Activated effector memory CD4-positive, alpha-beta T cell treated with Interleukin-2 at 50 U/mL for 16 hours (primary cell): ENCODE data around the gene OR8G5.
"Not testable (repeated sequence)": the region's sequence is repeated elsewhere in the genome, so short reads cannot be mapped to it uniquely, and the experiment has no call there.

Source experiments
- DNase-seq: peaks from one replicate; pipeline ENCODE4 v3.0.0-alpha.2; 2020

OR8G5 gene, protein sequence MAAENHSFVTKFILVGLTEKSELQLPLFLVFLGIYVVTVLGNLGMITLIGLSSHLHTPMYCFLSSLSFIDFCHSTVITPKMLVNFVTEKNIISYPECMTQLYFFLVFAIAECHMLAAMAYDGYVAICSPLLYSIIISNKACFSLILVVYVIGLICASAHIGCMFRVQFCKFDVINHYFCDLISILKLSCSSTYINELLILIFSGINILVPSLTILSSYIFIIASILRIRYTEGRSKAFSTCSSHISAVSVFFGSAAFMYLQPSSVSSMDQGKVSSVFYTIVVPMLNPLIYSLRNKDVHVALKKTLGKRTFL

GRCh38 chr11:124256076-124256475 is at the start of gene OR8G5:
TSS of gene OR8G5 (plus strand) at chr11:124256376. CDS start at chr11:124264932, 8,556 bp downstream.
- no peak for DNase-seq

DNA sequence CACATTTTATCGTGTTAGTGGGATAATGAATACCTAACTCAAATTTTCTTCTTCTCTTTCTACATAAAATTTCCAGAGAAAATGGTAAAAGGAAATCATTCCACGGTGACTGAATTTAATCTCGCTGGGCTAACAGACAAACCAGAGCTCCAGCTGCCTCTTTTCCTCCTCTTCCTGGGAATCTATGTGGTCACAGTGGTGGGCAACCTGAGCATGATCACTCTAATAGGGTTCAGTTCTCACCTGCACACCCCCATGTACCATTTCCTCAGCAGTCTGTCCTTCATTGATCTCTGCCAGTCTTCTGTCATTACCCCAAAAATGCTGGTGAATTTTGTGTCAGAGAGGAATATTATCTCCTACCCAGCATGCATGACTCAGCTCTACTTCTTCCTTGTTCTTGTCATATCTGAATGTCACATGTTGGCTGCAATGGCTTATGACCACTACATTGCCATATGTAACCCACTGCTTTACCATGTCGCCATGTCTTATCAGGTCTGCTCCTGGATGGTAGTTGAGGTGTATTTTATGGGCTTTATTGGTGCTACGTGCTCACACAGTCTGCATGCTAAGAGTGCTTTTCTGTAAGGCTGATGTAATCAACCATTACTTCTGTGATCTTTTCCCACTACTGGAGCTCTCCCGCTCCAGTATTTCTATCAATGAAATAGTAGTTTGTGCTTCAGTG is 48.9 kb upstream of the OR8G5 start:
- DNase-seq: no peak

DNA sequence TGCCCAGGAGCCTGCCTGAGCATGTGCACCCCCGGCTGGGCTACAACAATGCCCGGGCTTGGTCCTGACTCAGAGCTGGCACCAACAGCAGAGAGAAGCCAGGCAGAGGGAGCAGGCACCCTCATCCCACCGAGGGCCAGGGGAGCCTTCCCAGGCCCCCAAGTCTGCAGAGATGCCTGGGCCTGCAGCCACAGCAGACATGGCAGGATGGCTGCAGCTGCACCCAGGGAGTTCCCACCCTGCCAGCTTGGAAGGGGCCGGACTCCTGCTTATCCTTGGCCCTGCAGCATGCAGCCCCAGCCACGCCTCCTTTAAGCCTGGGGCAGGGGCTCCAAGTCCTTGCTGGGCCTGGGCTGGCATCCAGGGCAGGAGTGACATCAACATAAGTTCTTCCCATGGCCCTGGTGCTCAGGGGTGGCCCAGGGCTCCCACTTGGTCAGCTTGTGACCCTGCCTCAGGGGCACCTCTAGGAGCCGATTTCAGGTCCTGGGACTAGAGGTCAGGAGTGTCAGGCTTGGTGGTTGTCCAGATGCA is 46.3 kb upstream of the OR8G5 start:
- DNase-seq: no peak

- no peak for DNase-seq
These were observed 45.8 kb upstream of the OR8G5 start for GRCh38 chr11:124210421-124210820.

DNA sequence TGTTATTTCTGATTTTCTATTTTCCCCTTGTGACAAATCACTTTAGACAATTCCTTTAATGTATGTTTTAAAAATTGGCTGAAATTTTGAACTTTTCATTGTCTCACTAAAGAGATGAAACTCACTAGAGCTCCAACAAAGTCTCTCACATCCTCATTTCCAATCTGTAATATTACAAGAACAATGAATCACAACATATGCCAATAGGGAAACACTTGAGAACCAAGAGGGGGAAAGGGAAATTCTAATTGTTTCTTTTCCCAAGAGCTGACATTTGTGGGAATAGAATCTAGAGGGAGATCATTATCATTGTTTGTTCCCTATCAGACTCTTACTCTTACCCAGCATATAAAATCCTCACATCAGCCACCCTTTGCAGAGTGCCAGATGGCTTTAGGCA is 44.9 kb upstream of the OR8G5 start:
- no peak for DNase-seq

- no peak for DNase-seq
These were observed 42.1 kb upstream of the OR8G5 start for GRCh38 chr11:124214027-124214426.

DNA sequence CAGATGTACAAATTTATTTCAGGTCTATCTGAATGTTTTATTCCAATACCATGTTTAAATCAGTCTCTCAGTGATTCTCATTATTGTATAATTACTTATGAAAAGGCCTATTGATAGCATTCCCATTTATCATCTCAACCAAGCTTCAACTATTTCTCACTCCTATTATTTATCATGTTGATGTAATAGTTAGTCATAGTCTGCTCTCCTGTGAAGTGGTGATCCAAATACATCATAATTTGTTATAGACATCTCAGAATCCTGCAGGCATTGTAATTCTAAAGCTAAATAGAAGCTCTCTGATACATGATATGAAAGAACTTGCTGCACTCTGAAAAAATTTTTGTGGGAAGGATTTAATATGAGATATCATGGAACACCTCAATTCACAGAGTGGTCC is 37.0 kb upstream of the OR8G5 start:
- no peak for DNase-seq

- DNase-seq: no peak
These were observed 33.8 kb upstream of the OR8G5 start for GRCh38 chr11:124222407-124222806.

- DNase-seq: not testable (repeated sequence)
These were observed 31.4 kb upstream of the OR8G5 start for GRCh38 chr11:124224618-124225423.

DNA sequence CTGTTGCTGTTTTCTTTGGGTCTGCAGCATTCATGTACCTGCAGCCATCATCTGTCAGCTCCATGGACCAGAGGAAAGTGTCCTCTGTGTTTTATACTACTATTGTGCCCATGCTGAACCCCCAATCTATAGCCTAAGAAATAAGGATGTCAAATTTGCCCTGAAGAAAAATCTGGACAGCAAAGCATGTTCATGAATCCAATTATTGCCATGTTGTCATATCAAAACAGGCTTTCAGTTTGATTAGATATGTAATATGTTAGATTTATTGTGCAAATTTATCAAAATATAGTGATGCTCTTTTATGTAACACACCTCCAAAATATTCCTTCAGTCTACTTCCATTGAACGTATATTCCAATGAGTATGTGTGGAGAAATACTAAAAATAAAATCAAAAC is 30.7 kb upstream of the OR8G5 start:
- no peak for DNase-seq

DNA sequence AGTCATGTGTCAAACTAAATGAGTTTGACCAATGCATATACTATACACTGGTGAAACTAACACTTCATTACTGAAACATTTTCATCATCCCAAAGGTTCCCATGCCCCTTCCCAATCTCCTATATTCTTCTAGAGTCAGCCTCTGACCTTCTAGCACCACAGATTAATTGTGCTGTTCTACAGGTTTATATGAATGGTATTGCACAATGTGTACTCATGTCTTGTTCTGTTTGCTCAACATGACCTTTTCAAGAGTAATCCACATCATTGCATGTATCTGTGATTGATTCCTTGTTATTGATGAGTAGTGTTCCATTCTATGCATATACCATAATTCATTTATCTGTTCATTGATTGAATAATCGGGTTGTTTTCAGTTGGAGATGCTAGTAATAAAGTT is 22.8 kb upstream of the OR8G5 start:
- no peak for DNase-seq

DNA sequence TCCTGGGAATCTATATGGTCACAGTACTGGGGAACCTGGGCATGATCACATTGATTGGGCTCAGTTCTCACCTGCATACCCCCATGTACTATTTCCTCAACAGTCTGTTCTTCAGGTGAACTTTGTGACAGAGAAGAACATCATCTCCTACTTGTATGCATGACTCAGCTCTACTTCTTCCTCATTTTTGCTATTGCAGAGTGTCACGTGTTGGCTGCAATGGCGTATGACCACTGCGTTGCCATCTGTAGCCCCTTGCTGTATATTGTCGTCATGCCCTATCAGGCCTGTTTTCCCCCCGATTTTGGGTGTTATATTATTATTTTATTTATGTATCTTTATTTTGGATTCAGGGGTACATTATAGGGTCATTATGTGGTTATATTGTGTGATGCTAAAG is 17.7 kb upstream of the OR8G5 start:
- DNase-seq: no peak

DNA sequence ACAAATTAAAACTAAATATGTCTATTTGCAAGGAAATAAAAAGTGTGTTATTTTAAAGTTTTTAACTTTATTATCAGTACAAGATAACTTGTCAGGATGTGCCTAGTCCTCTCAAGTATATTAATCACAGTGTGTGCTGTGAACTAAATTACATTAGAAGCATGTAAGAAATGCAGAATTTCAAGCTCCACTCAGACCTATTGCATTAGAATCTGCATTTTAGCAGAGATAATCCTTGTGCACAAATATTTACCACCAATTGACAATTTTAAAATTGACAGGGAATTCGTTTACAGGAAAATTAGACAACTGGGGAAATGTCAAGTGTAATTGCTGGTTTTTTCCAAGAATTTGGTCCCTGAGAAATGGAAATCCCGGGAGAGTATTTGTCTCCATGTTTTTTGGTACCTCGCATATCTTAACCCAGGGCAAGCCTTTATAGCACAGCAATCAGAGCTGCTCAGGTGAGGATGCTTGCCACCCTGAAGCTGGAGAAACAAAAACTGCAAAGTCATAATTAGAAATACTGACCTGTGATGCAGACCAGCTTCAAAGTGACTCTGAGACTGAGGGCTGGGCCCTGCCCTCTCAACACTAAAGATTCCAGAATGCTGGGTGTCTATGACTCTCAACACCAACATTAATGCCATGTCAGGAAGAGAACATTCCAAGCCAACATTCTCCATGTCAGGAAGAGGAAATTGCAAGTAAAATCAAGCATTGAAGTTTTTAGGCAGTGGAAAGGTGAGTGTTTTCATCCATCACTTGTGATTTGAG is 15.4 kb upstream of the OR8G5 start, which contains the start of gene OR8G1:
Gene OR8G1 (plus strand): TSS at position 475 of the 777 bp plus-strand sequence. CDS start 8,581 bp downstream, outside the sequence.
- DNase-seq: no peak

DNA sequence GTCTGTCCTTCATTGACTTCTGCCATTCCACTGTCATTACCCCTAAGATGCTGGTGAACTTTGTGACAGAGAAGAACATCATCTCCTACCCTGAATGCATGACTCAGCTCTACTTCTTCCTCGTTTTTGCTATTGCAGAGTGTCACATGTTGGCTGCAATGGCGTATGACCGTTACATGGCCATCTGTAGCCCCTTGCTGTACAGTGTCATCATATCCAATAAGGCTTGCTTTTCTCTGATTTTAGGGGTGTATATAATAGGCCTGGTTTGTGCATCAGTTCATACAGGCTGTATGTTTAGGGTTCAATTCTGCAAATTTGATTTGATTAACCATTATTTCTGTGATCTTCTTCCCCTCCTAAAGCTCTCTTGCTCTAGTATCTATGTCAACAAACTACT is 6.3 kb upstream of the OR8G5 start:
- DNase-seq: not testable (repeated sequence)

GRCh38 chr11:124265041-124265440 is 8.9 kb downstream of the OR8G5 start:
- not testable (repeated sequence) for DNase-seq

GRCh38 chr11:124270886-124271285 is 14.7 kb downstream of the OR8G5 start:
- DNase-seq: not testable (repeated sequence)

- DNase-seq: no peak
These were observed 17.8 kb downstream of the OR8G5 start for GRCh38 chr11:124274000-124274399.

- no peak for DNase-seq
These were observed 19.9 kb downstream of the OR8G5 start for GRCh38 chr11:124276081-124276480.

DNA sequence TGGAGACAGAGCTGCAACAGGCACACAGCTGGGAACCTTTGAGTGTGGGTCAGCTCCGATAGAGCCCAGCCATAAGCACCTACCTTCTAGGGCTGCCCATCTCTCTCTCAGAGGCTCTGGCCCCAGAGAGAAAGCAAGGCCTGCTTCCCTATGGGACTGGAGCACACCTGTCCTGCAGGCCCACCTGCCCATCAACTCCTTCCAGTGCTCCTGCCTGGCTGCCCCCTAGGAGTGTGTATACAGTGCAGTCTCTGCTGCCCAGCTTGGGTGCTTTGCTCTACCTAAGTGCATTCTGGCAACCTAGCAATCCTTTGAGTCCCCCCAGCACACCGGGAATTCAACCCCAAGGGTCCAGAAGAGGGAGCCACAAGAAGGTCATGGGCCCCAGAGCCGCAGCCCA is 21.0 kb downstream of the OR8G5 start:
- no peak for DNase-seq

- no peak for DNase-seq
These were observed 21.6 kb downstream of the OR8G5 start for GRCh38 chr11:124277804-124278203.

GRCh38 chr11:124278261-124278660 is 22.1 kb downstream of the OR8G5 start:
- DNase-seq: no peak

- no peak for DNase-seq
These were observed 29.6 kb downstream of the OR8G5 start for GRCh38 chr11:124285610-124286344.
